SH-SY5Y (cell line): Measurements from ENCODE around the gene COPB2.

Experiments
- GATA2 ChIP-seq: IDR thresholded peaks from 2 replicates; pipeline ENCODE4 v1.6.1; 2011; ENCODE audit warnings: mild to moderate bottlenecking, low read depth, low read length
- GATA3 ChIP-seq: IDR thresholded peaks from 2 replicates; pipeline ENCODE4 v1.6.1; 2011; ENCODE audit warnings: low read depth, mild to moderate bottlenecking, low read length, moderate library complexity

GRCh38 chr3:139326131-139326530 lies 63.3 kb downstream of the COPB2 start:
- TF ChIP-seq GATA3 = no peak
- no peak for TF ChIP-seq GATA2
